GM21576 (cell line): ENCODE results near the gene CUL7.
"Not testable (repeated sequence)": the region's sequence is repeated elsewhere in the genome, so short reads cannot be mapped to it uniquely, and the experiment has no call there.

Experiments used
- ATAC-seq: cut with Tn5 transposase; IDR thresholded peaks from one replicate; pipeline ENCODE4 v1.9.1; 2021; ENCODE audit warnings: mild to moderate bottlenecking, moderate library complexity; ENCODE audit not compliant: unreplicated experiment

The CUL7 gene

GRCh38 chr6:43016943-43017334, 36.7 kb downstream of the CUL7 start:
- no peak for ATAC-seq

GRCh38 chr6:43016176-43016942, 37.3 kb downstream of the CUL7 start:
- ATAC-seq, result no peak

DNA sequence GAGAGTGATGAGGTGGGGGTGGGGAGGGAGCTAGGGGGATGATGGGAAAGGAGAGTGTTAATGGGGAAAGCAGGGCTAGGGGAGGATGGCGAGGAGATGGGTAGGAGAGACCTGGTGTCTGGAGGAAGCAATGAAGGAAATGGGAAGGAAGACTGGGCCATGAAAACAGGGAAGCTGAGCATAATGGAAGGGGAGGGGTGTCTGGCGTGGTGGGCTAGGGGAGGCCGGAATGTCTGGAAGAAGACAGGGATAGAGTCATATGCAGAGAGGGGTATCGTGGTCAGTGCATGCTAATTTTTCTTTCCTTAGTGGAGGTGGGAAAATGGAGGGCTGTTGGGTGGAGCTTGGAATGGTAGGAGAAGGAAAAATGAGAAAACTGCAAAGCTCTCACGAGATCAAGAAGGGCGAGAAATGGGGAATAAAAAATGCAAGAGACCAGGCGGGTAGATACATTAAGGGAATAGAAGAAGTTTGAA, 39.2 kb downstream of the CUL7 start:
- ATAC-seq, result no peak

- ATAC-seq, result peak; percentile 90
These were observed 39.7 kb downstream of the CUL7 start, which contains the start of the genes KLHDC3 and MEA1 for GRCh38 chr6:43013843-43014433. TSS of gene KLHDC3 (plus strand) at chr6:43014249. CDS start at chr6:43017193, 2,944 bp downstream. TSS of gene MEA1 (minus strand) at chr6:43013946. CDS start at chr6:43013813, 133 bp downstream.

- ATAC-seq, result peak; percentile 4
These were observed 40.4 kb downstream of the CUL7 start for GRCh38 chr6:43013097-43013842.

- ATAC-seq, result no peak
These were observed 41.3 kb downstream of the CUL7 start for GRCh38 chr6:43012364-43012763.

- ATAC-seq, result no peak
These were observed 42.4 kb downstream of the CUL7 start for GRCh38 chr6:43011207-43011606.

DNA sequence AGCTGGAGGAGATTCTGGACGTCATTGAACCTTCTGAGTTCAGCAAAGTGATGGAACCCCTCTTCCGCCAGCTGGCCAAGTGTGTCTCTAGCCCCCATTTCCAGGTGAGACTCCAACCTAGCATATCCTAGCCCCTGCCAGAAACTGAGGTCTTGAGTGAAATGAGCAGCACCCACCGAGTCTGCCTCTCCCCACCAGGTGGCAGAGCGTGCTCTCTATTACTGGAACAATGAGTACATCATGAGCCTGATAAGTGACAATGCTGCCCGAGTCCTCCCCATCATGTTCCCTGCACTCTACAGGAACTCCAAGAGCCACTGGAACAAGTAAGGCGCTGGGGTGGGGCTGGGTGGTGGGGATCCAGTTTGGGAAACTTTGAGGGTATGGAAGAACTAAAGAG, 44.5 kb downstream of the CUL7 start:
- no peak for ATAC-seq

GRCh38 chr6:43007126-43007525, 46.5 kb downstream of the CUL7 start:
- ATAC-seq, result no peak

DNA sequence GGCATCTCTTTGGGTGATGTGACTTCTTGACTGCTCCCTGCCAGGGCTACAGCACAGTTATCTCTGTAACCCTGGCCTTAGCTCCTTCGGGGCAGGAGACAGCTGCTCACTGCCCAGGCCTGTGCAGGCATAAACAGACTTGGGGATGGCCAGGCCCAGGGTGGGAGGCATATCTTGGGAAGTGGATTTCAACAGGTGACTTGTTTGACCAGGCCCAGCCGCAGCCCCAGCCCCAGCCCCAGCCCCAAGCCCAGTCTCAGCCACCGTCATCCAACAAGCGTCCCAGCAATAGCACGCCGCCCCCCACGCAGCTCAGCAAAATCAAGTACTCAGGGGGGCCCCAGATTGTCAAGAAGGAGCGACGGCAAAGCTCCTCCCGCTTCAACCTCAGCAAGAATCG, 47.4 kb downstream of the CUL7 start:
- ATAC-seq, result no peak

GRCh38 chr6:43005844-43006243, 47.8 kb downstream of the CUL7 start:
- ATAC-seq, result no peak

GRCh38 chr6:43001843-43002242, 51.8 kb downstream of the CUL7 start:
- no peak for ATAC-seq

DNA sequence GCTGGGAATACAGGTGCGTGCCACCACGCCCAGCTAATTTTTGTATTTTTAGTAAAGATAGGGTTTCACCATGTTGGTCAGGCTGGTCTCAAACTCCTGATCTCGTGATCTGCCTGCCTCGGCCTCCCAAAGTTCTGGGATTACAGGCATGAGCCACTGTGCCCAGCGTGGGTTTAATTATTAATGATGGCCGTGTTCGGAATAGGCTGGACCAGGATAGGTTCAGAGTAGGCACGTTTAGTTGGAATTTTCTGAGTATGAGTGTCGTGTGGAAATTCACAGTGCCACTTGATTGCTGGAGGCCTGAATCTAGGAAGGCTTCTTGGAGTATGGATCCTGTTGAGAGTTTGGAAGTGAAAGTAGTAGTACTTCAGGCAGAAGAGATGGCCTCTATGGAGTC, 55.4 kb downstream of the CUL7 start:
- not testable (repeated sequence) for ATAC-seq

GRCh38 chr6:42996513-42996912, 57.1 kb downstream of the CUL7 start:
- ATAC-seq, result no peak

- ATAC-seq, result no peak
These were observed 60.2 kb downstream of the CUL7 start for GRCh38 chr6:42993445-42993844.

DNA sequence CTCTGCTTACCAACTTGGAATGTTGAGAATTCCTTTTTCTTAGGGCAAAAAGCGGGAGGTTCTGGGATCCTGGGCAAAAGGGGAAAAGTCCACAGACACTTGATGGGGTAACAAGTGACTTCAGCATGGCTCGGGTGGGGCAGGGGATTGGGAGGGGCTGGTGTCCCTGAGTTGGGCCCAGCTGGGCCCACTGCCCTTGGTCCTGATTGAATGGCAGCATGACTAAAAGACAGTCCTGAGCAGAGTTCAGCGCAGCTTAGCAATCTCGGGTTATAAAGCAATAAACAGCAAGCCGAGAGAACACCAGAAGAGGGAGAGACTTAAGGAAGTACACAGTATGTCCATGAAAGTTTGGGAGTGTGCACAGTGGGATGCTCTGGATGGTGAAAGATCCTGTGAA, 63.7 kb downstream of the CUL7 start:
- ATAC-seq, result no peak

- no peak for ATAC-seq
These were observed 65.1 kb downstream of the CUL7 start for GRCh38 chr6:42988486-42989020.
